Cortex of kidney (tissue), 1 donor: ENCODE results near the gene GLS.

Source experiments
- DNase-seq: peaks from one replicate; lab custom pipeline; 2025; lab: John Stamatoyannopoulos, UW

The GLS gene

GRCh38 chr2:190887089-190887488, 6.5 kb downstream of the GLS start:
- DNase-seq = no peak

- DNase-seq = no peak
Observed at GRCh38 chr2:190888449-190888848, 7.8 kb downstream of the GLS start.

GRCh38 chr2:190889175-190889943, 8.7 kb downstream of the GLS start:
- DNase-seq = no peak

GRCh38 chr2:190891372-190891771, 10.8 kb downstream of the GLS start:
- no peak for DNase-seq

- DNase-seq = no peak
Observed at GRCh38 chr2:190891889-190892288, 11.3 kb downstream of the GLS start.

- DNase-seq = no peak
Observed at GRCh38 chr2:190893157-190893556, 12.5 kb downstream of the GLS start.

GRCh38 chr2:190896477-190896876, 15.9 kb downstream of the GLS start:
- DNase-seq = no peak

GRCh38 chr2:190903693-190904450, 23.3 kb downstream of the GLS start:
- no peak for DNase-seq

- DNase-seq = no peak
Observed at GRCh38 chr2:190904640-190905261, 24.1 kb downstream of the GLS start.

GRCh38 chr2:190908532-190908931, 27.9 kb downstream of the GLS start:
- no peak for DNase-seq

GRCh38 chr2:190909680-190910079, 29.1 kb downstream of the GLS start:
- no peak for DNase-seq

GRCh38 chr2:190910341-190911136, 29.9 kb downstream of the GLS start:
- no peak for DNase-seq

- DNase-seq = no peak
Observed at GRCh38 chr2:190911813-190912212, 31.2 kb downstream of the GLS start.

GRCh38 chr2:190912726-190913125, 32.1 kb downstream of the GLS start:
- DNase-seq = no peak

GRCh38 chr2:190913725-190914124, 33.1 kb downstream of the GLS start:
- no peak for DNase-seq

GRCh38 chr2:190916829-190917228, 36.2 kb downstream of the GLS start:
- no peak for DNase-seq

- no peak for DNase-seq
Observed at GRCh38 chr2:190920085-190920484, 39.5 kb downstream of the GLS start.

- no peak for DNase-seq
Observed at GRCh38 chr2:190922376-190922775, 41.8 kb downstream of the GLS start.

GRCh38 chr2:190927301-190927700, 46.7 kb downstream of the GLS start:
- no peak for DNase-seq

- DNase-seq = no peak
Observed at GRCh38 chr2:190929919-190930318, 49.3 kb downstream of the GLS start.

- DNase-seq = no peak
Observed at GRCh38 chr2:190930411-190930810, 49.8 kb downstream of the GLS start.

- DNase-seq = no peak
Observed at GRCh38 chr2:190932514-190932913, 51.9 kb downstream of the GLS start.
